HCEC 1CT (cell line): ENCODE data around the gene GRID2IP.
A peak's percentile ranks its signal among the peaks of the same experiment; 100 is the strongest.
"Not testable (repeated sequence)": the region's sequence is repeated elsewhere in the genome, so short reads cannot be mapped to it uniquely, and the experiment has no call there.

Experiments used
- DNase-seq: peaks from one replicate; pipeline ENCODE4 v3.0.0-alpha.2; 2017

GRID2IP gene

DNA sequence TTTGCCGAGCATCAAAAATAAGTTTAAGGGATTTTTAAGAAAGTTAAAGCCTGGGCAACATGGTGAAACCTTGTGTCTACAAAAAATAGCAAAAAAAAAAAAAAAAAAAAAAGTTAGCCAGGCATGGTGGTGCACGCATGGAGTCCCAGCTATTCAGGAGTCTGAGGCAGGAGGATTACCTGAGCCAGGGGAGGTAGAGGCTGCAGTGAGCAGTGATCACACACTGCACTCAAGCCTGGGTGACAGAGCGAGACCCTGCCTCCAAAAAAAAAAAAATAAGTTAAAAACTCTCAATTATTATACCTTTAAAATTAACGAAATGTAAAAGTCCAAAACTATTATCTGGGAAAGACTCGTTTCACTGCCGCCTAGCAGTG lies 68.5 kb downstream of the GRID2IP start:
- DNase-seq = no peak

DNA sequence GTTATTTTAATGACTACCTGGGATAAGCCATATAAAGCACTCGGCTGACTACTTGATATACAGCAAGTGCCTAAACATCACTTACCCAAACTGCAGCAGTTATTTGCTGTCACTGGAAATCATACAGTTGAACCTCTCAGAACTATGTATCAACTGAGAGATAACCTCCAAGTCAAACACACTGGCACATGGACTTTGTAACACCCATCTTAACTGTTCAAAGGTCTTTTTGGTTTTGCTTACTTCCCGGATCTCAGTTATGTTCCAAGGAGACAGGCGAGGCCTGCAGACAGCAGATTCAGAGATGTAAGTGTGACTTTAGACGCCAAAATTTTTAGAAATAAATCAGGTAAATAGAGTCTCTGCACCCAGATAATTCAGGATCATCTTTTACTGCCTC lies 69.0 kb downstream of the GRID2IP start:
- no peak for DNase-seq

DNA sequence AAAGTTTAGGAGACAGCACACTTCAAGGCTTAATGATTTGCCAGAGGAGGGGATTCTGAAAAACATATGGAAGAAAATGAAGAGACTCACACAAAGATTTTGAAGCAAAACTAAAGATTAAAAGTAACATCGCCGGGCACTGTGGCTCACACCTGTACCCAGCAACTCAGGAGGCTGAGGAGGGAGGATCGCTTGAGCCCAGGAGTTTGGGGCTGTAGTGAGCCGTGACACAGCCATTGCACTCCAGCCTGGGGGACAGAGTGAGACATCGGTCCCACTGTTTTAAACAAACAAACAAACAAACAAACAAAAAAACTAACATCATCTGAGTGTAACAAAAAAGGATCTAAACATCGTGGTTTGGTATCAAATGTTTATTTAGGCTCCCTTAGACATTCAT lies 69.8 kb downstream of the GRID2IP start:
- no peak for DNase-seq

DNA sequence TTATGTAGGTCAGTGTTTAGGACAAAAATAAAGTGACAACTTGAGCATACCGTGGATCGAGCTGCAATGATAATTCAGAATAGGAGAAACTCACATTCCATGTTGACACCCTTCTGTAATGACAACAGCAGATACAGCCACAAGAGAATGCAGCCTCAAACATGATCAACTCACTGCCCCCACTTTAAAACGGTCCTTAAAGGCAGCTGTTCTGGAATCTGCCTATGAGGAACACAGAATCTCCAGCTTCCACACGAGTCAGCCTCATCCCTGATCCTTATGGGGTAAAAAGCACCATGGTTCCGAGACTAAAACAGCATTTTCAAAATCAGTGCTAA lies 71.0 kb downstream of the GRID2IP start:
- DNase-seq = no peak

DNA sequence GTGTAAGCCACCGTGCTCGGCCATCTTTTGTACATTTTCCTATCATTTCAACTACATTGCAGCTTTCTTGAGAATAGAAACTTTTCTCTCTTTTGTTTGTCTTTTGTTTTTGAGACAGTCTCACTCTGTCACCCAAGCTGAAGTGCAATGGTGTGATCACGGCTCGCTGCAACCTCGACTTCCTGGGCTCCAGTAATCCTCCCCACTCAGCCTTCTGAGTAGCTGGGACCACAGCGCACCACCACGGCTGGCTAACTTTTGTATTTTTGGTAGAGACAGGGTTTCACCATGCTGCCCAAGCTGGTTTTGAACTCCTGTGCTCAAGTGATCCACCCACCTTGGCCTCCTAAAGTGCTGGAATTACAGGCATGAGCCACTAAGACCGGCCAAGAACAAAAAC lies 72.2 kb downstream of the GRID2IP start:
- DNase-seq = no peak

DNA sequence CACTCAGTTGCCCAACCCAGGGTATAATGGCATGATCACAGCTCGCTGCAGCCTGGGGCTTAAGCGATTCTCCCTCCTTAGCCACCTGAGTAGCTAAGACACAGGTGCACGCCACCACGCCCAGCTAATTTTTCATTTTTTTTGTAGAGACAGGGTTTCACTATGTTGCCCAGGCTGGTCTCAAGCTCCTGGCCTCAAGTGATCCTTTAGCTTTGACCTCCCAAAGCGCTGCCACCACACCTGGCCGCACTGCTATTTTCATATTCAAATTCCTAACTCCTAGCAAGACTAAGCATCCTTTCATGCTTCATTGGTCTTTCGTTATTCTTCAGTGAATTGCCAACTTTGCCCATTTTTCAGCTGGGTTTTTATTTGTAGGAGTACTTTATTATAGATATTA lies 73.1 kb downstream of the GRID2IP start:
- no peak for DNase-seq

DNA sequence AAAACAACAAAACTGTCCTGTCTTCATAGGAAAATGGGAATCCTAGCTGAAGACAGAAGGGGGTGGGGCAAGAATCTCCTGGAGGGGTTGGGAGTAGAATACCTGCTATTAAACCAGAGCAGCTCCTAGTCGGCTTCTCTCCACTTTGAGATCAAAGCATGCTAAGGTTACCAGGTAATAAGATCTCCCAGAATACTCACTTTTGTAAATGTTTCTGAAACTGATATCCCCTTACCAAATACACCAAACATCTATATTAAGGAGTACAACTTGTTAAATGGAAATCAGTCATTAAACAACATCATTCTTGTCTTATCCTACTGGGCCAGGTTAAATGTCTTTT lies 74.0 kb downstream of the GRID2IP start:
- DNase-seq = no peak

DNA sequence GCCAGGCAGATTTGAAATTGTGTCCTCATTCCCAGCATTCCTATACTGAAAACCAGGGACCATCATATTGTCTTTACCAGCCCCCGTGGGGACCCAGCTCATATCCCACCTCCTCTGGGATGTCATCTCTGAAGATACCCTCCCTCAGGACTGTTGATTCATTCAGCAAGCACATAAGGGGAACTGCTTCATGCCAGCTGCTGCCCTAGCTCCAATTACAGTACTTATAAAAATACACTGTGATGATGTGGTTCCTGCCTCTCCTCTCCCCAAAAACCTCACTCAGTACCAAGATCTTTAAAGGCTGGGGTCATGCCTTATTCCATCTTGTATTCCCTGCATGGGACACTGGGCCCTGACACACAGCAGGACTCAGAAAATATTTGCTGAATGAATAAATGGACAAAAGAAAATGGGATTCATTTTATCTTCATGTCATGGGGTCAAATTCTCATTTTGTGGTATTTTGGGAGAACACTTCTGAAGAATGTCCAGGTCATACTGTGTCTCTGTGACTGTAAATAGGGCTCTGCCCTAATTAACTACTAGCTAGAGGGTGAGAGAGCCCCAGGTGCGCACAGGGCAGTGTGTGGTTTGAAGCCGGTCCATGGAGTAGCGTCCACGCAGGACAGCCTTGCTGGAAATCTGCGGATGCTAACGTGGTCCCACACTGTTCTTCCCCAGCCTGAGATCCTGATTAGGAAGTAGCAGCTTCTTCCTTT lies 74.5 kb downstream of the GRID2IP start:
- DNase-seq = no peak

DNA sequence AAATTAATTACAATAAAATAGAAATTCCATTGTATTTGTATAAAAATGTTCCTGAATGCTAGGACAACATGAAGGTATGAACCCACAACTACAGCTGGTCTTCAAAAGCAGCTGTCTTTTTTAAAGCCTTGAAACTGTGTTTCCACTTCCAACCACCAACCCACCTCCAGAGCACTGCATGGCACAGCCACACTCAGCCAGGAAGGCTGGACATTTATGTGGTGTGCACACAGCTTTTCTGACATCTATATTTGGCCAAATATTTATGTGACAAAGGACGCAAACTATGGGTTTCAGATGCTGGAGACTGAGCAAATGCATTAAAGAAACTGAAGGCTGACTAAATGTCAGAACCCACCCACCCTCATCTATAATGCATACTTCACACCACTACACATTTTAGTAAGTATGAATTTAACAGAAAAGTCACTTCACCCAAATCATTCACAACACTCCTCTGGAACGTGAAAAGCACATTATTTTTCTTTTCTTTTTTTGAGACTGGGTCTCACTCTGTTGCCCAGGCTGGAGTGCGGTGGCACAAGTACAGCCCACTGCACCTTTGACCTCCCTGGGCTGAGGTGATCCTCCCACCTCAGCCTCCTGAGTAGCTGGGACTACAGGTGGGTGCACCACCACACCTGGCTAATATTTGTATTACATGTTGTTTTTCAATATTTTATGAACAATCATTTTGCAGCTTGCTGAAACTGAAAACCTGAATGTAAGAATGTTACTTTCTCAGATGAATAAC lies 75.7 kb downstream of the GRID2IP start:
- no peak for DNase-seq

DNA sequence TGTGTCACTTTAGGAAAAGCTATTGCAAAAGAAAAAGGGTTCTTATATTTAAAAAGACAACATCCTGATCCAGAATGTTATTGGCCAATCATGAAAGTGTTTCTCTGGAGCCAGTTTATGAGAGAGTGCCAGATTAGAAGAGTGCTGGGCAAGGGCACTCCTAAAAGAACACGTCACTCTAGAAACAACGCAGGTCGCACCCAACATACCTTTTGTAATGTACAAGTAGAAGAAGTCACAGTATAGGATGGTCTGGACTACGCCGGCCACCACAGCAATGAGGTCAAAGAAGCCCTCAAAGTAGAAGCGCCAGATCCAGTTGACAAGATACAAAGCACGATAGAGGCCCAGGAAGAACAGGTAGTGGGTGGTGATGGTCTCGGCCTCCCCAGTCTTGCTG lies 85.4 kb downstream of the GRID2IP start:
- DNase-seq = no peak

DNA sequence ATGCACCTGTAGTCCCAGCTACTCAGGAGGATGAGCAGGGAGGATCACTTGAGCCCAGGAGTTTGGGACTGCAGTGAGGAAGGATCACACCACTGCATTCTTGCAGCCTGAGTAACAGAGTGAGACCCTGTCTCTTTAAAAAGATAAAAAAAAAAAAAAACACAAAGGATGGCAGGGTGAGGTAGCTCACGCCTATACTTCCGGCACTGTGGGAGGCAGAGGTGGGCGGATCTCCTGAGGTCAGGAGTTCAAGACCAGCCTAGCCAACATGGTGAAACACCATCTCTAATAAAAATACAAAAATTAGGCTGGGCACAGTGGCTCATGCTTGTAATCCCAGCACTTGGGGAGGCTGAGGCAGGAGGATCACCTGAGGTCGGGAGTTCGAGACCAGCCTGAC lies 87.7 kb downstream of the GRID2IP start:
- not testable (repeated sequence) for DNase-seq

DNA sequence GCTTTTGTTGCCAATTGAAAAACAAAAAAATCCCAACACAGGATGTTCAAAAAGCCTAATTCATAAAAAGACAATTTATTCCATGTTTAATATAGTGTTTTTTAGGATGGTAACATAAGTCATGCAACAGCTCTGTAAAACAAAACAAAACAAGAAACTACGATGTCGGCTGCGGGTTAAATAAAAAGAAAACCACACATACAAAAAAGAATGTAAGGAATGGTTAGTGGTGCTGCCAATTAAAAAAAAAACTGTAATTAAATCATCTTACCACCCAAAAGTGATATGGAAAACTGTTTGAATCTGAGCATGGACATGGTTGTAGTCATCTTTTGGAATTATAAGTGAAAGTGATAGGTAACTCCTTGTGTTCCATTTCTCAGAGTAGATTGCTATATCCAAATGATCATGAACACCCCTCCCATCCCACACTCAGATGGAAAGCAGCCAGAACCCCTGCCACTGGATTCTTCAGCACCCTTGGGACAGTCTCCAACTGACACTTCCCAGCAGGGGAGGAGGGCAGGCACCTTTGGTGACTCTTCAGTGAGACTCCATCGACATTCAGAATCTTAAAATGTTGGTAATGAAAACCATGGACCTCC lies 89.2 kb downstream of the GRID2IP start:
- no peak for DNase-seq

DNA sequence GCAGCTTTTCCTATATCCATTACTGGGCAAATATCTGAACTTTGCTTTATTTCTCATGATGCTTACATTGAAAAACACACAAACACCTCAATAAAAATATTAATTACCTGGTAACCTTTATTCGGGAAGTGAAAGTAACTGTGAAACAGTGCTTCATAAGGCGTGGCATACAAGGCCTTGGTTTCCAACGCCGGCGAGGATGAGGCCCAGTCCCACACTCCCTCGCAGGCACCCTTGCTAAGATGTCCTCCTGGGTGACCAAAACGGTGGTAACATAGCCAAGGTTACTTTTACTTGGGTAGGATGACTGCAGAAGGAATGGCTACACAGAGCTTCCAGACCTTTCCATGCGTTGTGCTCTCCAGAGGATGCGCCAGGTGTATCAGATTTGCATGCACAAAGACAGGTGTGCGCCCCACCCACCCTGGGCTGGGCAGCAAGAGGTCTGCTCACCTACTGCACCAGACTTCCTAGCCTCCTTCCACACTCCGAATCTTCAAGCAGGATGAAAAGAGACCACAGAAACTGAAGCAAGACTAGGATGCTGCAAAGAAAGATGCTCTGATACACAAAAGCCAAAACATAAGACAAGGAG lies 90.2 kb downstream of the GRID2IP start:
- no peak for DNase-seq

DNA sequence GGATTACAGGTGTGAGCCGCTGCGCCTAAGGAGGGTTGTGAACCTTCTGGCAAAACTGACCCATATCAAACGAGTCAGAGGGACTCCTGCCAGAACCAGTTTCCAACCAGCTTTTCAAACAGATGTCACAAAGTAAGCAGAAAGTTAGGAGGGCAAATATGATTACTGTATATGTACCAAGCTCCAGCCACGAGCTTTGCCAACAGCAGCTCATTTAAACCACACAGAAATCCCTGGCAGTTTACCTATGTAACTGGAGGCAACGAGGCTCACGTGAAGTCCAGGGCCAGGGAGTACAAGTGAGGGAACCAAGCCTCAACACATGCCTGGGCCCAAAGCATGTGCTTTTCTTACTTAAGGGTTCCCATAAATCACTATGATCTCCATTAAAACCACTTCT lies 91.0 kb downstream of the GRID2IP start:
- DNase-seq = no peak

DNA sequence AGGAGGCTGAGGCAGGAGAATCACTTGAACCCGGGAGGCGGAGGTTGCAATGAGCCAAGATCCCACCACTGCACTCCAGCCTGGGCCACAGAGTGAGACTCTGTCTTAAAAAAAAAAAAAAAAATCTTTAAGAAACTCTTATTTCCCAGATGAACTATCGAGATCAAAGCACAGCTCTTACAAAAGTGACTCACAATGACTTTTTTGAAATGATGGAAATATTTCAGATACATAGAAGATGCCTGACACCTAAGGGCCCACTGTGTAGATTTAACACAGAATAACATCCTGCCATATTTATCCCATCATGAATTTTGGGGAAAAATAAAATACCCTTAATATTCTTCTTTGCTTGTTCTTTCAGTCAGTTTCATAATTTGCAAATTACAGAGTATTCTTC lies 92.6 kb downstream of the GRID2IP start:
- DNase-seq = not testable (repeated sequence)

DNA sequence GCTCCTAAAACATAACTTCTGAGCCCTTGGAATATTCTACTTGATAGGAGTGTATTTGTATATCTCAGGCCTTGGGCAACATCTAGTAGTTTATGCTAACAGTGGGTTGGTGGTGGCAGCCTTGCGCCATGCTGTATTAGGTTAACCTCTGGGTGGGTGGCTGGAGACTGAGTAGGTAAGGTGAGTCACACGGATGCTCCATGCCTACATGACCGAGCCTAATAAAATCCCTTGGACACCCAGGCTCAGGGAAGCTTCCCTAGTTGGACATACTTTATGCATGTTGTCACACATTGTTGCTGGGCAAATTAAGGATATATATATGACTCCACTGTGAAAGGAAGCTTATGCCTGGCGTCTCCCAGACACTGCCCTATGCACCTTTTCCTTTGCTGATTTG lies 97.5 kb downstream of the GRID2IP start:
- DNase-seq = peak; percentile 88

DNA sequence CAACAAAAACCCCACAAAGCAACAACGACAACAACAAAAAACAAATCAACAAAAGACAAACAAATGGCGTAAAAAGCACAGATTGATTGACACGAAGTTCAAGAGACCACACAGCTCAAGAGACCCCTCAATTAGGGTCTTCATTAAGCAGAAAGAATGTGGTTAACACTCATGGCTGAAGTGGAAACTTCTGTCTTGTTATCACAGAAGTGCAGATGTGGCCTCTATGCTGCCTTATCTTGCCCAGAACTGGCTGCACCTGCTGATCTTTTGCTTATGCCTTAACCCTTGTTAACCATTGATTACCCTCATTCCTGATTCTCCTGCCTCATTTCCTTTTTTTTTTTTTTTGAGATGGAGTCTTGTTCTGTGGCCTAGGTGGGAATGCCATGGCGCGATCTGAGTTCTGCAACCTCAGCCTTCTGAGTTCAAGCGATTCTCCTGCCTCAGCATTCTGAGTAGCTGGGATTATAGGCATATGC lies 100.0 kb downstream of the GRID2IP start:
- DNase-seq = no peak

DNA sequence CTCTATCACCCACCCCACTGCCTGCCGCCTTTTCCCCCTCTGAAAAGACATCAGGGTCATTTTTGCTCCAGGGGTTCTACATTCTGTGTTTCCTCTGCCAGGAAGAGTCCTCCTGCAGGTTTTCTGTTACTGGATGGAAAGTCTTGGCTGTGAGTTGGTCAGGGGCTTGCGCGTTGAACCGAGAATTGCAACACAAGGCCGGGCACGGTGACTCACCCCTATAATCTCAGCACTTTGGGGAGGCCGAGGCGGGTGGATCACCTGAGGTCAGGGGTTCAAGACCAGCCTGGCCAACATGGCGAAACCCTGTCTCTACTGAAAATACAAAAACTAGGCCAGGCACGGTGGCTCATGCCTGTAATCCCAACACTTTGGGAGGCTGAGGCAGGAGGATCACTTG lies 100.7 kb downstream of the GRID2IP start:
- DNase-seq = not testable (repeated sequence)

DNA sequence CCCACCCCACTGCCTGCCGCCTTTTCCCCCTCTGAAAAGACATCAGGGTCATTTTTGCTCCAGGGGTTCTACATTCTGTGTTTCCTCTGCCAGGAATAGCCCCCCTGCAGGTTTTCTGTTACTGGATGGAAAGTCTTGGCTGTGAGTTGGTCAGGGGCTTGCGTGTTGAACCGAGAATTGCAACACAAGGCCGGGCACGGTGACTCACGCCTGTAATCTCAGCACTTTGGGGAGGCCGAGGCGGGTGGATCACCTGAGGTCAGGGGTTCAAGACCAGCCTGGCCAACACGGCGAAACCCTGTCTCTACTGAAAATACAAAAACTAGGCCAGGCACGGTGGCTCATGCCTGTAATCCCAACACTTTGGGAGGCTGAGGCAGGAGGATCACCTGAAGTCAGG lies 101.4 kb downstream of the GRID2IP start:
- not testable (repeated sequence) for DNase-seq

DNA sequence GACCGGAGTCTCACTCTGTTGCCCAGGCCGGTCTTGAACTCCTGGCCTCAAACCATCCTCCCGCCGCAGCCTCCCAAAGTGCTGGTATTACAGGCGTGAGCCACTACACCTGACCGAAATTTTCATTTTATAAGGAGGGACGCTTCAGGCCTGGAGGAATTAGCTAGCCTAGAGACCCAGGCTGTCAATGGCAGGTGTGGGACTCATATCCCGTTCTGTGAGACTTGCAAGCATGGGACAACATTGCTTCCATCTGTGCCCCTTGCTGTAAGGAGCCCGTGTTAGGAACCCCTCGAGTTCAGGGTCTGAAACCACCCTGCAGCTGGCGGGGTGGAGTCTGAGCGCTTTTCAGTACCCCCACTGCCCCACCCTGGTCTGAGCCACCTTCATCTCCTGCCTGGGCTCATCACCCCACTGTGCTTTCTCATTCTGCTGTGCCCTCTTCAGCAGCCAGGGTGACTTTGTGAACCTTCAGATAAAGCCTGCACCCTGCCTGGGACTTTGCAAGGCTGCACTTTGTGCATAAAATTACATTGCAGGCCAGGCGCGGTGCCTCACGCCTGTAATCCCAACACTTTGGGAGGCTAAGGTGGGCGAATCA lies 102.2 kb downstream of the GRID2IP start:
- no peak for DNase-seq

DNA sequence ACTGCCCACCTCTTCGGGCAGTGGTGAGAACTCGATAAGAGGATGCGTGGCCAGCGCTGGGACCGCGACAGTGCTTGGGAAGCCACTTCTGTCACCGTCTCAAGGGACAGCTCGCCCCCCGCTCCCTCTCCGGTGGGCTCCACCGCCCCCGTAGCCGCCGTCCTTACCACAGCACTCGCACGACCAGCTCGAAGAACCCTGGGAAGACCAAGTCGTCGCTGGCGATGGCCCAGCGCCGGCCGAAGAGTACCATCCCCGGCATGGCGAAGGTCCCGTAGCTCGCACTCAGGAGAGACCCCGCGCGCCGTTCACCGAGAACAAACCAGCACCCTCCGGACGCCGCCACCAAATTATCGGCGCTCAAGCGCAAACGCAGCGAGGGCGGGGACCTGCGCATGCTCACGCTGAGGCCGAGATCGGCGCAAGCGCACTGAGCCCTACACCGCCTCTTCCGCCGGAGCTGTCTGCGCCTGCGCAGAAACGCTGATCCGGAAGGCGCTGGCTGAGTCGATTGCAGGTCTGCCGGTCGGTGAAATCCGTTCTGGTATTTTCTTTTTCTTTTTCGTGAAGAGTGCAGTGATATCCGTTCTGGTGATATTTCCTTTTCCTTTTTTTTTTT lies 103.6 kb downstream of the GRID2IP start, which contains the start of gene DAGLB:
DAGLB (minus strand) TSS at position 374 of the 619 bp plus-strand sequence; CDS start at position 262, 112 bp downstream.
- DNase-seq = peak; percentile 87
